Measurements from ENCODE around the gene LILRA5. TPM values are rescaled to one million over a fixed set of nuclear protein-coding genes. Genes with fewer than 3 reads are reported as not detected.
"Not testable (repeated sequence)": the region's sequence is repeated elsewhere in the genome, so short reads cannot be mapped to it uniquely, and the experiment has no call there.

LILRA5 gene
- total and polyA plus RNA-seq, 10 of the 15 experiments (the other 5 are each of a cell fraction or from before 2014, with no cell fraction given) = 0.05 to 1.2 (median 0.36) TPM; not detected in 4

DNA sequence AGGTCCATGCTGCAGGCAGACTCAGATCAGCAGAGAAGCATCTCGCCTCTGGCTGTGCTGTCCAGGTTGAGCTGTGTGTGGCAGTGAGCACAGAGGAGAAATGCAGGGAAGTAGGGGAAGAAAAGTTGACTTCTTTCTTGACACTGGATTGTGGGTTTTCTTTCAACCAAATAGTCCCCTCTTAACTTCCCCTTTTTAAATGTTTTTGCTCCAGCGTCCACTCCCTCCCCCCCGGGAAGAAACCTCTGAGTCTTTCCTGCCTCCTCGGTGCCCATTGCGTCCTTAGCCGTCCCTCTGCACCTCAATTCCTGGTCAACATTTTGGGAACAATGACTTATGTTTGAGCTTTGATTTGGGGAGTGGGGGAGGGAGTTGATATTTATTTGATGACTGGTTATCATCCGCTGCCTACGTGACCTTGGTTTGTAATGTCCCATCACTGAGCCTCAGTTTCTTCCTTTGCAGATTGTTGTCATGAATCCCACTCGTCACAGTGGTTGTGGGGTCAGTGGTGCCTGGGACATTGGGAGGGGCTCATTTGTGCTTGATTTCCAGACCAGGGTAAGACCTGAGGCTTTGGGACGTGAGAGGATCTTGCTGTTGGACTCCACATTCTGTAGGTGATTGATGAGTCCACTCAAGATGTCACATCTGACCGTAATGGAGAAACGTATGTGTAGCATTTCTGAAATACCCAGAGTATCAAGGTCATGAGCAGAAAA is 31.8 kb downstream of the LILRA5 start, which contains the start of gene LILRB2:
Gene LILRB2 (minus strand): TSS at position 104 of the 722 bp plus-strand sequence. CDS start 614 bp downstream, outside the sequence.
- RAD21 ChIA-PET (ENCODE audit: unreplicated experiment) = no interaction called here
- no peaks in the 10 kb centered on the region for H4K20me1 ChIP-seq (ENCODE audit: control insufficient read depth, insufficient read depth)
- CTCF ChIA-PET = interaction anchor here (1.7 kb wide), 1 partner anchor 15 kb away, joined by 5 read pairs; no protein-coding TSS in a partner anchor
- TF ChIP-seq EED (IDR thresholded peaks at IDR 0.05; ENCODE audit: low read depth) = 0 out of 2 replicates have a peak, but pooled peaks have one; percentile 22
- TF ChIP-seq FOS (IDR thresholded peaks at IDR 0.05; ENCODE audit: borderline replicate concordance, extremely low read depth, insufficient read length) = no peak
- intact Hi-C loops (cut with micrococcal nuclease; ENCODE audit: unreplicated experiment) = no loop called here
- SMC1A ChIA-PET (ENCODE audit: uncharacterized antibody, unreplicated experiment) = interaction anchor here (1.4 kb wide), 1 partner anchor 73 kb away, joined by 3 read pairs; no protein-coding TSS in a partner anchor
- DNase-seq (ENCODE audit: low read depth, low spot score) (no peak), FAIRE-seq (no peak), ATAC-seq (no peak)
- no peak within 1 kb of the TSS for H3K4me3 ChIP-seq
- H3K27ac ChIP-seq (ENCODE audit: control insufficient read depth, insufficient read depth) = no peak within 1 kb of the TSS
- no peaks in the 10 kb centered on the region for H3K9me3 ChIP-seq (replicated peaks; ENCODE audit: control insufficient read depth, insufficient read depth, low read length)
- POLR2A ChIA-PET = no interaction called here
- H2AFZ ChIP-seq (ENCODE audit: control insufficient read depth, low read depth, low read length) = no peak within 1 kb of the TSS
- 9% methylated on average over 11 of the region's 12 CpGs for WGBS (ENCODE audit: insufficient coverage, insufficient replicate concordance, low lambda C conversion rate, missing lambda C conversion rate)
- in situ Hi-C loops (cut with MboI) = loop anchor here (5.0 kb wide), 1 partner anchor 351 kb away; the partner anchor contains the start of gene LILRB1
- H3K4me2 ChIP-seq (ENCODE audit: control insufficient read depth, insufficient read depth) = no peak within 1 kb of the TSS
- H3K27me3 ChIP-seq (replicated peaks in 1 of 2; ENCODE audit: control insufficient read depth in 2 of 2, insufficient read depth in 2 of 2, low read length in 1 of 2) = peaks cover 0 to 1% of the 10 kb centered on the region in 2 experiments; a peak in 2 of 4 replicates
- no peak within 1 kb of the TSS for H3K9ac ChIP-seq (ENCODE audit: control insufficient read depth, insufficient read depth, low read length)
- no peaks in the 10 kb centered on the region for H3K36me3 ChIP-seq (ENCODE audit: control insufficient read depth in 2 of 2, insufficient read depth in 2 of 2, low read length in 1 of 2)
- H3K4me1 ChIP-seq (ENCODE audit: control insufficient read depth, insufficient read depth, low read length) = no peaks in the 10 kb centered on the region
- H3K79me2 ChIP-seq (ENCODE audit: control insufficient read depth, insufficient read depth, low read length) = no peaks in the 10 kb centered on the region
- BruUV-seq (replicated peaks) = no TSS peak

DNA sequence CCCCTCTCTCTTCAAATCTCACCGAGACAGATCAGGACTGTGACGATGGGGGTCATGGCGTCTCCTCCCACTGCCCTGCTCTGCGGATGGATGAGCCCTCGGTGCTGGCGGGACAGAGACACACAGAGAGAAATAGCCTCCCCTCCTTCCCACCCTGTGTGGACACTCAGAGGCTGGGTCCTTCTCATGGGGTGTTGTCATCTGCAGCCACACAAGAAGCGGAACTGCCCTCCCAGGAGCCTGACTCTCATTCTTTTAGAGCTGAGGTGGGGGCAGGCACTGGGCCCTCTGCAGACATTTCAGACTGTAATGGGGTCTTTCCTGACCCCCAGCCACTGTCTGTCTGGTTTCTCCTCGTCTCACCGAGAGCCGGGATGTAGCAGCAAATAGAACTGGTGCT is 32.5 kb downstream of the LILRA5 start:
- H3K9ac ChIP-seq (ENCODE audit: control insufficient read depth, insufficient read depth, low read length); RAD21 ChIA-PET (ENCODE audit: unreplicated experiment); POLR2A ChIA-PET; ATAC-seq; H3K27ac ChIP-seq (ENCODE audit: control insufficient read depth, insufficient read depth); H3K9me3 ChIP-seq (replicated peaks; ENCODE audit: control insufficient read depth, insufficient read depth, low read length); BruUV-seq (replicated peaks); H4K20me1 ChIP-seq (ENCODE audit: control insufficient read depth, insufficient read depth); FAIRE-seq; intact Hi-C loops (cut with micrococcal nuclease; ENCODE audit: unreplicated experiment); H3K27me3 ChIP-seq (replicated peaks in 1 of 2; ENCODE audit: control insufficient read depth in 2 of 2, insufficient read depth in 2 of 2, low read length in 1 of 2); H3K79me2 ChIP-seq (ENCODE audit: control insufficient read depth, insufficient read depth, low read length); H3K4me1 ChIP-seq (ENCODE audit: control insufficient read depth, insufficient read depth, low read length); H3K4me2 ChIP-seq (ENCODE audit: control insufficient read depth, insufficient read depth); H2AFZ ChIP-seq (ENCODE audit: control insufficient read depth, low read depth, low read length); H3K4me3 ChIP-seq; DNase-seq (ENCODE audit: low read depth, low spot score); H3K36me3 ChIP-seq (ENCODE audit: control insufficient read depth in 2 of 2, insufficient read depth in 2 of 2, low read length in 1 of 2): not testable (repeated sequence)
- 0 out of 2 replicates have a peak, but pooled peaks have one; percentile 5 for TF ChIP-seq SPI1 (IDR thresholded peaks at IDR 0.05; ENCODE audit: borderline replicate concordance, insufficient read depth, low read depth, low read length)
- ChIA-PET CTCF (interaction anchor here (1.7 kb wide), 1 partner anchor 15 kb away, joined by 5 read pairs; no protein-coding TSS in a partner anchor), SMC1A (ENCODE audit: uncharacterized antibody, unreplicated experiment) (interaction anchor here (1.4 kb wide), 1 partner anchor 74 kb away, joined by 3 read pairs; no protein-coding TSS in a partner anchor)
- in situ Hi-C loops (cut with MboI) = loop anchor here (5.0 kb wide), 1 partner anchor 352 kb away; the partner anchor contains the start of gene LILRB1
- WGBS (ENCODE audit: insufficient coverage, insufficient replicate concordance, low lambda C conversion rate, missing lambda C conversion rate) = 19% methylated on average over 10 of the region's 10 CpGs

DNA sequence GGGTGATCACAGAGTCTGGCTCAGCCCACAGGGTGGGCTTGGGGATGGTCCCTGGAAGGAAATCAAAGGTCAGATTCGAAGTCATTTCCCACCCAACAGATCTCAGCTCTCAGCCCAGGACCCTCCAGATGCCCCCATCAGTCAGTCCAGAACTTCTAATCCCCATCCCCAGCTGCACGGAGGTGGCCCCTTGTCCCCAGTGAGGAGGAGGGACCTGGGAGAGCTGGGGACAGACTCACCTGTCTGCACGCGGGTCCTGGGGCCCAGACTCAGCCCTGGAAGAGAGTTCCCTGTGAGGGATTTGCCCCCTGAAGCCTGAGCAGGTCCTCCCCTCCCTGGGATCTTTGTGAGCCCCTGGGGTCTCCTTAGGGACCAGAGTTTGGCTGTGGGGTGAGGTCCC is 32.9 kb downstream of the LILRA5 start:
- 0% methylated on average over 4 of the region's 4 CpGs for WGBS (ENCODE audit: insufficient coverage, insufficient replicate concordance, low lambda C conversion rate, missing lambda C conversion rate)
- ATAC-seq; POLR2A ChIA-PET; intact Hi-C loops (cut with micrococcal nuclease; ENCODE audit: unreplicated experiment); H3K4me3 ChIP-seq; BruUV-seq (replicated peaks); H3K9me3 ChIP-seq (replicated peaks; ENCODE audit: control insufficient read depth, insufficient read depth, low read length); H2AFZ ChIP-seq (ENCODE audit: control insufficient read depth, low read depth, low read length); H3K4me1 ChIP-seq (ENCODE audit: control insufficient read depth, insufficient read depth, low read length); H3K79me2 ChIP-seq (ENCODE audit: control insufficient read depth, insufficient read depth, low read length); DNase-seq (ENCODE audit: low read depth, low spot score); H3K36me3 ChIP-seq (ENCODE audit: control insufficient read depth in 2 of 2, insufficient read depth in 2 of 2, low read length in 1 of 2); H3K4me2 ChIP-seq (ENCODE audit: control insufficient read depth, insufficient read depth); H3K27ac ChIP-seq (ENCODE audit: control insufficient read depth, insufficient read depth); H3K27me3 ChIP-seq (replicated peaks in 1 of 2; ENCODE audit: control insufficient read depth in 2 of 2, insufficient read depth in 2 of 2, low read length in 1 of 2); RAD21 ChIA-PET (ENCODE audit: unreplicated experiment); FAIRE-seq; H3K9ac ChIP-seq (ENCODE audit: control insufficient read depth, insufficient read depth, low read length); H4K20me1 ChIP-seq (ENCODE audit: control insufficient read depth, insufficient read depth): not testable (repeated sequence)
- CTCF ChIA-PET = interaction anchor here (1.7 kb wide), 1 partner anchor 14 kb away, joined by 5 read pairs; no protein-coding TSS in a partner anchor
- in situ Hi-C loops (cut with MboI) = loop anchor here (5.0 kb wide), 1 partner anchor 352 kb away; the partner anchor contains the start of gene LILRB1
- SMC1A ChIA-PET (ENCODE audit: uncharacterized antibody, unreplicated experiment) = interaction anchor here (1.4 kb wide), 1 partner anchor 75 kb away, joined by 3 read pairs; no protein-coding TSS in a partner anchor
